Endothelial cell of umbilical vein (primary cell): ENCODE data around the gene FAM219A. TPM values are rescaled to one million over a fixed set of nuclear protein-coding genes. Genes with fewer than 3 reads are reported as not detected.
A peak's percentile ranks its signal among the peaks of the same experiment; 100 is the strongest.

ENCODE experiments used
- BruUV-seq: library from RNA; stranded (reverse); fragments of 400-500 nt; replicated peaks from 2 replicates; lab custom pipeline; 2021; lab: Mats Ljungman, UMichigan
- CTCF ChIA-PET: fragments of 300-600, 350-600 bp; sonication (Branson Sonifier 250); formaldehyde crosslinking; loops from one replicate; lab custom pipeline; 2021; ENCODE audit warnings: antibody characterized with exemption, inconsistent platforms; lab: Charles Lee
- POLR2A ChIA-PET: fragments of 300-600, 350-600 bp; sonication (Branson Sonifier 250); formaldehyde crosslinking; loops from one replicate; lab custom pipeline; 2021; ENCODE audit warnings: antibody characterized with exemption, inconsistent platforms; lab: Charles Lee
- DNase-seq: peaks from one replicate; pipeline ENCODE4 v3.0.0-alpha.2; 2011; ENCODE audit warnings: low read depth, low spot score
- FAIRE-seq: peaks from 2 replicates; lab custom pipeline; 2011; peaks lifted over from hg19 to GRCh38; lab: Jason Lieb, UNC
- H2AFZ ChIP-seq: 2 replicates; pipeline ENCODE4 v1.6.0; 2012; ENCODE audit warnings: low read depth, low read length, control low read depth, inconsistent platforms
- H3K27ac ChIP-seq: 2 replicates; pipeline ENCODE4 v1.5.1; 2011; ENCODE audit warnings: low read depth, mild to moderate bottlenecking, control low read depth, low read length, moderate library complexity; ENCODE audit not compliant: insufficient read depth
- H3K27me3 ChIP-seq, 2 experiments: 2 replicates each; pipeline versions ENCODE4 v1.6.0 to v1.6.1; 2011; ENCODE audit warnings: low read length in 2 of 2, mixed read lengths in 1 of 2; ENCODE audit not compliant: control insufficient read depth in 2 of 2, insufficient read depth in 2 of 2
- H3K36me3 ChIP-seq, 2 experiments: 2 replicates in 1 of 2; 3 replicates in 1 of 2; pipeline ENCODE4 v1.5.1; 2011; ENCODE audit warnings: low read length in 2 of 2, mild to moderate bottlenecking in 1 of 2, moderate library complexity in 1 of 2; ENCODE audit not compliant: control insufficient read depth in 2 of 2, insufficient read depth in 2 of 2; ENCODE audit errors: extremely low read depth in 1 of 2
- H3K4me1 ChIP-seq: 3 replicates; pipeline ENCODE4 v1.5.1; 2011; ENCODE audit warnings: mild to moderate bottlenecking, low read length; ENCODE audit not compliant: control insufficient read depth, insufficient read depth; ENCODE audit errors: extremely low read depth
- H3K4me2 ChIP-seq: 2 replicates; pipeline ENCODE4 v1.6.1; 2011; ENCODE audit warnings: low read length, control low read depth, mixed read lengths; ENCODE audit not compliant: insufficient read depth
- H3K4me3 ChIP-seq, 3 experiments: fragments of 200-600 bp in 1 of 3; sonication (generic), shearing (Covaris generic) in 1 of 3; replicated peaks in 1 of 3; 2 replicates each; pipeline ENCODE4 v1.5.1; 2011 to 2016; ENCODE audit warnings: control low read depth in 3 of 3, low read length in 3 of 3, mild to moderate bottlenecking in 2 of 3, inconsistent platforms in 1 of 3, low read depth in 1 of 3, moderate library complexity in 1 of 3; ENCODE audit not compliant: insufficient read depth in 1 of 3
- H3K79me2 ChIP-seq: 2 replicates; pipeline ENCODE4 v1.6.0; 2012; ENCODE audit warnings: low read length, inconsistent platforms; ENCODE audit not compliant: control insufficient read depth, insufficient read depth
- H3K9ac ChIP-seq: replicated peaks from 2 replicates; pipeline ENCODE3; 2011; ENCODE audit warnings: low read length, control low read depth; ENCODE audit not compliant: insufficient read depth; ENCODE audit errors: extremely low read depth
- H3K9me1 ChIP-seq: replicated peaks from 3 replicates; pipeline ENCODE4 v1.6.0; 2011; ENCODE audit warnings: mild to moderate bottlenecking, low read length; ENCODE audit not compliant: control insufficient read depth, insufficient read depth; ENCODE audit errors: extremely low read depth
- H3K9me3 ChIP-seq: replicated peaks from 2 replicates; pipeline ENCODE4 v1.5.1; 2012; ENCODE audit warnings: low read length, inconsistent platforms; ENCODE audit not compliant: control insufficient read depth, insufficient read depth
- H4K20me1 ChIP-seq: replicated peaks from 2 replicates; pipeline ENCODE3; 2011; ENCODE audit warnings: mild to moderate bottlenecking, low read length; ENCODE audit not compliant: control insufficient read depth, insufficient read depth; ENCODE audit errors: extremely low read depth
- CTCF ChIP-seq, 2 donors: IDR thresholded peaks; 1 replicate in 1 of 2; 2 replicates in 1 of 2; pipeline ENCODE4 v1.5.1; 2011; ENCODE audit warnings: low read length in 2 of 2, mild to moderate bottlenecking in 2 of 2, moderate library complexity in 2 of 2, control low read depth in 1 of 2, inconsistent platforms in 1 of 2, low read depth in 1 of 2; ENCODE audit not compliant: insufficient read depth in 1 of 2; ENCODE audit errors: extremely low read depth in 1 of 2
- EZH2 ChIP-seq: IDR thresholded peaks from 2 replicates; pipeline ENCODE4 v1.6.1; 2012; ENCODE audit warnings: borderline replicate concordance, low read depth, mild to moderate bottlenecking, moderate library complexity, low read length, inconsistent platforms; ENCODE audit not compliant: severe bottlenecking
- JUN ChIP-seq: IDR thresholded peaks from 2 replicates; pipeline ENCODE4 v1.6.1; 2011; ENCODE audit warnings: borderline replicate concordance, low read depth; ENCODE audit not compliant: insufficient read length, insufficient read depth
- MAX ChIP-seq: IDR thresholded peaks from 2 replicates; pipeline ENCODE4 v1.6.1; 2011; ENCODE audit not compliant: insufficient read depth, insufficient read length
- MYC ChIP-seq: IDR thresholded peaks from one replicate; pipeline ENCODE4 v1.6.1; 2011; ENCODE audit warnings: mild to moderate bottlenecking, low read depth, low read length
- POLR2A ChIP-seq: IDR thresholded peaks from 2 replicates; pipeline ENCODE4 v1.6.1; 2012; ENCODE audit warnings: low read depth, mild to moderate bottlenecking, control low read depth, low read length
- POLR2AphosphoS5 ChIP-seq: IDR thresholded peaks from 2 replicates; pipeline ENCODE4 v1.6.1; 2012; ENCODE audit warnings: low read depth, mild to moderate bottlenecking, control low read depth, low read length, moderate library complexity; ENCODE audit not compliant: insufficient read depth
- dilution Hi-C: fragments of 300-500 bp; cut with MboI; formaldehyde crosslinking; loops from one replicate; pipeline ENCODE4 v1.15.0; 2019; ENCODE audit warnings: low sequenced_read_pairs; ENCODE audit not compliant: extremely low pct_ligation_motif_present
- intact Hi-C: fragments of 100-400 bp; cut with micrococcal nuclease; formaldehyde crosslinking; loops from one replicate; pipeline ENCODE4 v1.10.0; 2022
- polyA plus RNA-seq, 4 experiments: library from polyadenylated mRNA; depleted of rRNA in 3 of 4; stranded (reverse) in 3 of 4; unstranded in 1 of 4; fragments of >200 nt; gene quantifications; 2 replicates each; pipeline versions ENCODE4 v1.2.1 to v1.2.3, GENCODE V29; 2011 to 2012; ENCODE audit warnings: missing spikeins in 1 of 4
- total RNA-seq: library from RNA; stranded (reverse); gene quantifications from 2 replicates; pipeline ENCODE4 v1.2.3, GENCODE V29; 2021

The FAM219A gene
- total and polyA plus RNA-seq, 2 donors (not counting 3 experiments of a cell fraction or from before 2014, with no cell fraction given) = 18.1 to 35.7 TPM

- ChIA-PET CTCF (interaction anchor here (1.2 to 4.9 kb wide), 3 partner anchors 9 to 43 kb away, joined by 3 to 37 read pairs (median 6); partner anchors contain the start of genes DNAI1 and FAM219A), POLR2A (no interaction called here)
- Histone ChIP-seq H3K9me3 (no peaks in the 10 kb centered on the region), H3K79me2 (peaks cover 29% of the 10 kb centered on the region), H3K27ac (no peak overlapping the region), H3K4me2 (no peak overlapping the region), H3K27me3 (no peaks in the 10 kb centered on the region), H2AFZ (no peak overlapping the region), H4K20me1 (no peaks in the 10 kb centered on the region), H3K36me3 (no peaks in the 10 kb centered on the region), H3K4me1 (peaks cover 26% of the 10 kb centered on the region), H3K9ac (no peak overlapping the region), H3K9me1 (no peaks in the 10 kb centered on the region), H3K4me3 (no peak overlapping the region)
- no peak for TF ChIP-seq POLR2A
- no peak for TF ChIP-seq MYC
- TF ChIP-seq MAX = no peak
- BruUV-seq = no TSS peak
- DNase-seq (no peak), FAIRE-seq (no peak)
- dilution Hi-C loops (no loop called here), intact Hi-C loops (no loop called here)
Measured at GRCh38 chr9:34446468-34446891, 11.9 kb downstream of the FAM219A start.

- intact Hi-C loops = no loop called here
- Histone ChIP-seq H3K9ac (no peak overlapping the region), H3K4me3 (no peak overlapping the region), H3K36me3 (no peaks in the 10 kb centered on the region), H3K4me1 (peaks cover 28% of the 10 kb centered on the region), H4K20me1 (no peaks in the 10 kb centered on the region), H3K9me3 (no peaks in the 10 kb centered on the region), H3K79me2 (peaks cover 20% of the 10 kb centered on the region), H3K27me3 (no peaks in the 10 kb centered on the region), H3K27ac (no peak overlapping the region), H3K4me2 (no peak overlapping the region), H2AFZ (no peak overlapping the region), H3K9me1 (no peaks in the 10 kb centered on the region)
- ChIA-PET CTCF (interaction anchor here (0.6 to 4.9 kb wide), 7 partner anchors 12 to 147 kb away, joined by 3 to 37 read pairs (median 6); partner anchors contain the start of genes DNAI1 and FAM219A), POLR2A (no interaction called here)
- TF ChIP-seq EZH2 (no peak), MAX (no peak), POLR2AphosphoS5 (no peak), CTCF (IDR thresholded peaks at IDR 0.05; ENCODE audit: extremely low read depth in 1 of 2, insufficient read depth in 1 of 2, low read depth in 1 of 2, low read length in 2 of 2) (no peak), JUN (no peak)
- no TSS peak for BruUV-seq
- dilution Hi-C loops = no loop called here
- DNase-seq (no peak), FAIRE-seq (peak; percentile 18)
Measured at GRCh38 chr9:34443976-34444375, 14.4 kb downstream of the FAM219A start.
